Lower lobe of right lung (tissue), 2 donors: ENCODE data around the gene LETM1. TPM values are rescaled to one million over a fixed set of nuclear protein-coding genes. Genes with fewer than 3 reads are reported as not detected.

Experiments used
- ATAC-seq, 2 donors: fragments of 200-7000 bp; cut with Tn5 transposase; one replicate each; pipeline ENCODE4 v1.9.1; 2020 to 2022; ENCODE audit warnings: mild to moderate bottlenecking in 2 of 2, moderate library complexity in 2 of 2
- DNase-seq: peaks from one replicate; pipeline ENCODE4 v3.0.0-alpha.2; 2020
- H3K27ac ChIP-seq: fragments of 200-600 bp; one replicate; pipeline ENCODE4 v1.8.0; 2022
- H3K27me3 ChIP-seq: fragments of 200-600 bp; one replicate; pipeline ENCODE4 v1.8.0; 2022; ENCODE audit warnings: low read depth
- H3K36me3 ChIP-seq: fragments of 200-600 bp; one replicate; pipeline ENCODE4 v1.8.0; 2022; ENCODE audit warnings: mild to moderate bottlenecking
- H3K4me1 ChIP-seq: fragments of 200-600 bp; one replicate; pipeline ENCODE4 v1.8.0; 2022
- H3K4me3 ChIP-seq: fragments of 200-600 bp; one replicate; pipeline ENCODE4 v1.8.0; 2022; ENCODE audit warnings: mild to moderate bottlenecking
- H3K9me3 ChIP-seq: fragments of 200-600 bp; one replicate; pipeline ENCODE4 v1.8.0; 2022
- intact Hi-C: fragments of 100-400 bp; cut with DNase I; formaldehyde crosslinking; loops from one replicate; pipeline ENCODE4 v1.11.0; 2022
- total RNA-seq: library from RNA; stranded (reverse); fragmentation: NEBNext Ultra II Directional; extraction: Animal tissue kit (Norgen Biotek cat#: 25700); gene quantifications from one replicate; pipeline ENCODE4 v1.2.1, GENCODE V29; 2021
- TF ChIP-seq, protein P1 (sequence below): fragments of 200-600 bp; IDR thresholded peaks from one replicate; pipeline ENCODE4 v1.8.0; 2022; ENCODE audit warnings: antibody characterized with exemption, mild to moderate bottlenecking
- donor health status: DM: no; HTN: yes; CAD: no; lungs with severe emphysema.

Gene LETM1
- total RNA-seq, 1 donor from 2014 or later: 33.6 TPM

DNA sequence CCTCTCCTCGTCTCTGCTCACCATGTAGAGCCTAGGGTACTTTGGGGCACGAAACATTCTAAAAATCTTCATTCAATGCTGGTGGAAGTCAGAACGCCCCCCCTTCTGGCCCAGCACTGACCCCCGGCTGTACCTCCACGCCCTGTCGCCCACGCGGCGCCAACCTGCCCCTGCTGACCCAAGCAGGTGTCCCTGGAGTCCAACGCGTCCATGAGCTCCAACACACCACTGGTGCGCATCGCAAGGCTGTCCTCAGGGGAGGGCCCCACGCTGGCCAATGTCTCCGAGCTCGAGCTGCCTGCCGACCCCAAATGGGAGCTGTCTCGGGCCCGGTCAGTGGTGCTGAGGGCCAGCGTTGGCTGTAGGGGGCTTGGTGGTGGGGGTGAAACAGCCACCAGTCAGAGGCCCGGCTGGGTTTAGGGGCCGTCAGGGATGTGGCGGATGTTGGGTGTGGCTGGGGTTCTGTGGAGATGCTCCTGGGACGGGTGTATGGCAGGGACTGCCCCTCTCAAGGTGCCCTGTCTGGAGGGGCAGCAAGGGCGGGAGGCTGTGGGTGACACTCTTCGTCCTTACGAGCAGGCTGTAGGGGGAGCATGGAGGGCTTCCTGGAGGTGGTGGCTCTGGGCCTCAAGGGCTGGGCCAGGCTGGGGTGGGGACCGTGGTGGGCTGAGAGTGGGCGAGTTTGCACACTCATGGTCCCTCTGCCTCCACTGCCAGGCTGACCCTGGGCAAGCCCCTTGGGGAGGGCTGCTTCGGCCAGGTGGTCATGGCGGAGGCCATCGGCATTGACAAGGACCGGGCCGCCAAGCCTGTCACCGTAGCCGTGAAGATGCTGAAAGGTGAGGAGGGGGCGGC is 51.1 kb downstream of the LETM1 start:
- Histone ChIP-seq H3K27ac (no peak overlapping the region), H3K36me3 (peaks cover 11% of the 10 kb centered on the region), H3K4me1 (no peaks in the 10 kb centered on the region), H3K27me3 (no peaks in the 10 kb centered on the region), H3K9me3 (no peaks in the 10 kb centered on the region), H3K4me3 (no peak overlapping the region)
- intact Hi-C loops: no loop called here
- TF ChIP-seq, protein P1, sequence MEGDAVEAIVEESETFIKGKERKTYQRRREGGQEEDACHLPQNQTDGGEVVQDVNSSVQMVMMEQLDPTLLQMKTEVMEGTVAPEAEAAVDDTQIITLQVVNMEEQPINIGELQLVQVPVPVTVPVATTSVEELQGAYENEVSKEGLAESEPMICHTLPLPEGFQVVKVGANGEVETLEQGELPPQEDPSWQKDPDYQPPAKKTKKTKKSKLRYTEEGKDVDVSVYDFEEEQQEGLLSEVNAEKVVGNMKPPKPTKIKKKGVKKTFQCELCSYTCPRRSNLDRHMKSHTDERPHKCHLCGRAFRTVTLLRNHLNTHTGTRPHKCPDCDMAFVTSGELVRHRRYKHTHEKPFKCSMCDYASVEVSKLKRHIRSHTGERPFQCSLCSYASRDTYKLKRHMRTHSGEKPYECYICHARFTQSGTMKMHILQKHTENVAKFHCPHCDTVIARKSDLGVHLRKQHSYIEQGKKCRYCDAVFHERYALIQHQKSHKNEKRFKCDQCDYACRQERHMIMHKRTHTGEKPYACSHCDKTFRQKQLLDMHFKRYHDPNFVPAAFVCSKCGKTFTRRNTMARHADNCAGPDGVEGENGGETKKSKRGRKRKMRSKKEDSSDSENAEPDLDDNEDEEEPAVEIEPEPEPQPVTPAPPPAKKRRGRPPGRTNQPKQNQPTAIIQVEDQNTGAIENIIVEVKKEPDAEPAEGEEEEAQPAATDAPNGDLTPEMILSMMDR: no peak
- ATAC-seq (no peak), DNase-seq (no peak)

DNA sequence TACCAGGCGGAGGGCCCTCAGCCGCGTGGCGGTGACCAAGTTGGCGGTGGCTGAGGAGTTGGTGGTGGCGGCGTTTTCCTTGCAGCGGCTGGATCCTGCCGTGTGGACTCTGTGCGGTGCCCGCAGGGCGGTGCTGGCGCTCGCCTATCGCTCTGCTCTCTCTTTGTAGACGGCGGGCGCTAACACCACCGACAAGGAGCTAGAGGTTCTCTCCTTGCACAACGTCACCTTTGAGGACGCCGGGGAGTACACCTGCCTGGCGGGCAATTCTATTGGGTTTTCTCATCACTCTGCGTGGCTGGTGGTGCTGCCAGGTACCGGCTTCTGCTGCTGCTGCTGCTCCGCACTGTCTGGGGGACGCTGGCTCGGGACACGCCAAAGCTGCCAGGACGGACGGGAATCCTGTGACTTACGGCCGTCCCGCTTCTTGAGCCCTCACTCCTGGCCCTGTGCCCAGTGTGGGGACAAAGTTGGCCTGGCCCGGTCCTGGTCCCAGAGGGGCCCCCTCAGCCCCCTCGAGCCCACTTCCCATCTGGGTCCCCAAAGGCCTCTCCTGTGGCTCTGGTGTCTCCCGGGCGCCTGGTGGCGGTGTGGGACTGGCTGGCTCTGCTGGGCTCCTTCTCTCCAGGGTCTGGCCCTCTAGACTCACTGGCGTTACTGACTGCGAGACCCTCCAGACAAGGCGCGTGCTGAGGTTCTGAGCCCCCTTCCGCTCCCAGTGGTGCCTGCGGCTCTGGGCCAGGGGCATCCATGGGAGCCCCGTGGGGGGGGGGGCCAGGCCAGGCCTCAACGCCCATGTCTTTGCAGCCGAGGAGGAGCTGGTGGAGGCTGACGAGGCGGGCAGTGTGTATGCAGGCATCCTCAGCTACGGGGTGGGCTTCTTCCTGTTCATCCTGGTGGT is 52.2 kb downstream of the LETM1 start:
- no peak overlapping the region for H3K27ac ChIP-seq
- H3K9me3 ChIP-seq: no peaks in the 10 kb centered on the region
- intact Hi-C loops: no loop called here
- peaks cover 3% of the 10 kb centered on the region for H3K27me3 ChIP-seq
- peaks cover 11% of the 10 kb centered on the region for H3K36me3 ChIP-seq
- ATAC-seq: no peak
- no peaks in the 10 kb centered on the region for H3K4me1 ChIP-seq
- no peak overlapping the region for H3K4me3 ChIP-seq
- TF ChIP-seq, protein P1: no peak
- no peak for DNase-seq

DNA sequence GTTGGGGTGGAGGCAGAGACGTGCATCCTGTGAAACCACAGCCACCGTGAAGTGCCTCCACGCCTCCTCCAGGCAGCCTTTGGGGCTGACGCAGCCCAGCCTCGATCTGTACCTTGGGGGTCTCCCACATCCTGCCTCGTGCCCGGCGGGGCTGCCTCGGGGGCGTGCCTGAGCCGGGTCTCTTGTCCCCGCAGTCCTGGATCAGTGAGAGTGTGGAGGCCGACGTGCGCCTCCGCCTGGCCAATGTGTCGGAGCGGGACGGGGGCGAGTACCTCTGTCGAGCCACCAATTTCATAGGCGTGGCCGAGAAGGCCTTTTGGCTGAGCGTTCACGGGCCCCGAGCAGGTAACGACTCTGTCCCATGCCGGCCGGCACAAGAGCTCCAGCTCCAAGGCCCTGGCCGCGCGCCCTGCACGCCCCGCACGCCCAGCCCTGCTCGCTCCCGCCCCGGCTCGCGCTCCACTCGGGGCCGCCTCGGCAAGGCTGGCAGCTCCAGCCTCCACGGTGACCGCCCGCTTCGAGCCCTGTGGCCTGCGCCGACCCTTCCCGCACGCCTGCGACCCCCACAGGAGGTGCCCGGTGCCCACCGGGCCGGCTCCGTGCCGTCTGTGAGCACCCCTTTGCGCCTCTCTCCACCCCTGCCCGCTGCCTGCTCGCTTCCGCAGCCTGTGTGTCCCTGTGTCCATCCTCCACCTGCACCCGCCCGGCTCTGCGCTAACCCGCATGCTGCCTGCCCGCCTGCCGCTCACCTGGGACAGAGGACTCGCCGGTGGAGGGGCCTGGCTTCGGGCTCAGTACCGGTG is 53.0 kb downstream of the LETM1 start:
- TF ChIP-seq, protein P1: no peak
- ATAC-seq (no peak), DNase-seq (no peak)
- Histone ChIP-seq H3K9me3 (no peaks in the 10 kb centered on the region), H3K27me3 (peaks cover 3% of the 10 kb centered on the region), H3K36me3 (peaks cover 11% of the 10 kb centered on the region), H3K4me3 (no peak overlapping the region), H3K27ac (no peak overlapping the region), H3K4me1 (no peaks in the 10 kb centered on the region)
- intact Hi-C loops: no loop called here

DNA sequence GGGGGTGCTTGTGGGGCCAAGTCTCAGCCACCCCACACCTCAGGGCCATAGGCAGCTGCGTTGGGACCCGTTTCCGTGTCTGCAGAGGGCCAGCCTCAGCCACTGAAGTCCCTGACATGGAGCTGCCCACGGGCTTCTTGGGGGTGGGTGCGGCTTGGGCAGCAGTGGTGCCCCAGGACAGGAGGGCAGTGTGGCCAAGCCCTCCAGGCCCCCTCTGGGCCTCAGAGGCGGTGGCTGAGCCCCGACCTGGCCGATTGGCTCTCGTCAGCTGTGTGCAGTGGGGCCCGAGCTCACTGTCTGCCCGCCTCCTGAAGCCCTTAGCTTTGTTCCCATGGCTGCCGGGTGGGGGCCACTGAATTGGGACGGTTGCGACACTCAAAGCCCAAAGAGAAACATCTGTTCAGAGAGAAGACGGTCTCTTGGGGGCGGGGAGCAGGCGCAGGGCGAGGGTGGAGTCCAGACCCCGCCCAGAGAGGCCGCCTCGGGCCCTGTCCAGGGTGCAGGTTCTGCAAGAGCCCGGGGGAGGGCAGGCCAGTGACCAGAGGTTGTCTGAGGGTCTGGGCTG is 53.7 kb downstream of the LETM1 start:
- Histone ChIP-seq H3K9me3 (no peaks in the 10 kb centered on the region), H3K27me3 (peaks cover 8% of the 10 kb centered on the region), H3K36me3 (peaks cover 11% of the 10 kb centered on the region), H3K27ac (no peak overlapping the region), H3K4me3 (no peak overlapping the region), H3K4me1 (no peaks in the 10 kb centered on the region)
- TF ChIP-seq, protein P1: no peak
- DNase-seq (no peak), ATAC-seq (no peak)
- intact Hi-C loops: no loop called here
